GM18907 (cell line): ENCODE results near the gene METTL23.

Source experiments
- ATAC-seq: cut with Tn5 transposase; IDR thresholded peaks from one replicate; pipeline ENCODE4 v1.9.1; 2021; ENCODE audit warnings: mild to moderate bottlenecking, moderate library complexity; ENCODE audit not compliant: unreplicated experiment

Gene METTL23

GRCh38 chr17:76752006-76752405, 25.4 kb downstream of the METTL23 start:
- ATAC-seq = no peak

- ATAC-seq = no peak
These were observed 26.7 kb downstream of the METTL23 start for GRCh38 chr17:76753061-76753961.

DNA sequence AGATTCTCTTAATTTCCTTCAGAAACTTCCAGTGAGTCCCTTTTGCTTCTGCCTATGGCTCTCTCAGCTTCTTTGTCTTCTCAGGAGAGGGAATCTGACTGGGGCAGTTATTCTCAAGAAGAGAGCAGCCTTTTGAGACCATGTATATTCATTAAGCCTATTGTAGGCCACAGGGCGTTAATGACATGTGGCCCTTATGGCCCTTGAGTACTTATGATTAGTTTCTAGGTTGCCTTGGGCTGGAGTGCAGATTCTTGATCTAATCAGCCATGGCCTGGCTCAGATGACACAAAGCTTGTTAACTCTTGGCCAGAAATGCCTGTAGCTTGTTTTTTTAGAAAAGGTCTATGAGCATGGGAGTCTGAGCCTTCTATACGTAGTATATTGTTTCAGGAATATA, 28.6 kb downstream of the METTL23 start:
- no peak for ATAC-seq

DNA sequence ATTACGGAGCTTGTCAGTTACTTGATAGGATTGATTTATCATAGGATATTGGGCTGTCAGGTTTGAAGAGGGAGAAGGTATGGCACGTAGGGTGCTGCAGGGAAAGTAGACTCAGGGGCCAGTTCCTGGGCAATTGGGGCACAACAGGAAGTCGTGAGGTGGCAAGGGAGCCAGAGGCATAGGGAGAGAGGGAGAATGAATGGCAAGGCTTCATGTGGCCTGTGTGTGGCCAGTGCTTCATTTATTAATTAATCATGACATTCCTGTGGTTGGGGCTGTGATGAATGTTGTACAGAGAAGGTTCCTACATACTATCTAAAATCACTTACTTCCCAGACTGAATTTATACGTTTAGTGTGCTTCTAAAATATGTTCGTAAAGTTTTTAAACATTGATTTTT, 30.6 kb downstream of the METTL23 start:
- ATAC-seq = no peak

- ATAC-seq = no peak
These were observed 31.9 kb downstream of the METTL23 start for GRCh38 chr17:76758570-76758969.

DNA sequence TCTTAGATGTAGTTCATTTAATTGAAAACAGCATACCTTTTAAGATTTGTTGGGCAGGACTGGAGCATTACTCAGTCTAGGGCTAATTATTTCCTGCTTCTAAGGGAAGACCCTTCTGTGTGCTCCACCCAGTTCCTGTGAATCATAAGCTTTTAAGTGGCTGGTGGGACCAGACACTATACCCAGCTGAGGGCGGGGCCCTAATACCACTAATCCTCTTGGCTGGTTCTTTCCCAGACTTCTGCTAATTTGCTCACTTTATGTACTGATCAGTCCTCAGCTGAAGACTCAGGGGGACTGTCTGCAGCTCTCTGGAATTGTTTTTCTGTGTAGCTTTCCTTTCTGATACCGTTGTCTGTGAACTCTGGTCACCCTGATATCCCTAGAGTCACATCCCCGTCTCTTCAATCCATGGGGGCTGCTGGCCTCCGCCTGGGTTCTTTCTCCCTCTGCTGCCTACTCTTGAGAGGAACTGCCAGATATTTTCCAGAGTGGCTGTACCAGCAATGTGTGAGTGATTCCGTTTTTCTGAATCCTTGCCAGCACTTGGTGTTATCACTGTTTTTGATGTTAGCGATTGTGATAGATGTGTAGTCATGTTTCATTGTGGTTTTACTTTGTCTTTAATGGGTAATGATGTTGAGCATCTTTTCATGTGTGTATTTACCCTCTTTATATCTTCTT, 46.3 kb downstream of the METTL23 start:
- no peak for ATAC-seq

GRCh38 chr17:76775021-76775600, 48.5 kb downstream of the METTL23 start:
- no peak for ATAC-seq

- ATAC-seq = no peak
These were observed 54.7 kb downstream of the METTL23 start for GRCh38 chr17:76781056-76781982.

DNA sequence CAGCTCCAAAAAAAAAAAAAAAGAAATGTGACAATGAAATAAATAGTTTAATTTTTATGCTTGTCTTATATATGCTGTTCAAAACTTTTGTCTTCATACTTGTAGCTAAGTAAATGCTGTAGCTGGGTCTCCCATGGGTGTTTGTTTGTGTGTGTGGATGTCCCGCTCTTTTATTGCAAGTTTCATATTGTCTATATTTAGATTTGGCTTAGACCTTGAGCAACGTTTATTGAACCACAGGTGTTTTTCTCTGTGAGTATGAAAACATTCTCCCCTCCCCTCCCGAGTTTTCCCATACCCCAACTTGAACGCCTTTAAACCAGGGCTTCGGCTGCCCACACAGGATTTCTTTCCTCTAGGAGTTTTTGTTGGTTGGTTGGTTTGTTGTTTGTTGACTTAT, 56.5 kb downstream of the METTL23 start:
- no peak for ATAC-seq
